ENCODE results near the gene LPCAT2. TPM values are rescaled to one million over a fixed set of nuclear protein-coding genes. Genes with fewer than 3 reads are reported as not detected.

Gene LPCAT2
- polyA plus RNA-seq, 1 experiment: 20.6 TPM

GRCh38 chr16:55513616-55514015 lies 4.7 kb downstream of the LPCAT2 start:
- ChIA-PET CTCF (interaction anchor here (0.6 to 4.3 kb wide), 5 partner anchors 12 to 48 kb away, joined by 3 to 37 read pairs (median 3); no protein-coding TSS in a partner anchor), POLR2A (interaction anchor here (1.5 kb wide), 1 partner anchor 11 kb away, joined by 5 read pairs; no protein-coding TSS in a partner anchor)
- no peak overlapping the region for H3K27ac ChIP-seq (ENCODE audit: low read depth, low read length)

DNA sequence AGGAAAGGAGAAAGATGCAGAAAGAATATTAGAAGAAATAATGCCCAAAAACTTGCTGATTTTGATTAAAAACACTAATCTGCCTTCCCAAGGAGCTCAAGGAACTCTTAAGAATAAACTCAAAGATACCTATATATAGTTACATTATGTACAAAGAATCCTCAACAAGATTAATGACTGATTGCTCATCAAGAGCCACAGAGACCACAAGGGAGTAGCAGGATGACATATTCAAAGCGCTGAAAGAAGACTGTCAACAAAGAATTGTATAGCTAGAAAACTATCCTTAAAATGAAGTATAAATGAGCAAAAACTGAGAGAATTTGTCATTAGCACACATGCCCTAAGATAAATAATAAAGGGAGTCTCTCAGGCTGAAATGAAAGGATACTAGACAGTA lies 6.2 kb downstream of the LPCAT2 start:
- CTCF ChIA-PET: interaction anchor here (0.9 to 4.3 kb wide), 3 partner anchors 12 to 50 kb away, joined by 3 to 37 read pairs (median 3); no protein-coding TSS in a partner anchor

More at GRCh38 chr16:55513616-55514015, 4.7 kb downstream of the LPCAT2 start:
- TF ChIP-seq CTCF (IDR thresholded peaks at IDR 0.05; ENCODE audit: low read depth, low read length): peak; percentile 11; the same call in 1 of the 2 replicates
- Histone ChIP-seq H3K27me3 (ENCODE audit: control insufficient read depth, insufficient read depth, low read length) (no peaks in the 10 kb centered on the region), H3K4me3 (ENCODE audit: low read depth, low read length) (no peak overlapping the region), H3K9me3 (ENCODE audit: control insufficient read depth, insufficient read depth, low read length) (no peaks in the 10 kb centered on the region; the same call in none of the 2 replicates)
- no peak for DNase-seq (ENCODE audit: low read depth, low spot score)

DNA sequence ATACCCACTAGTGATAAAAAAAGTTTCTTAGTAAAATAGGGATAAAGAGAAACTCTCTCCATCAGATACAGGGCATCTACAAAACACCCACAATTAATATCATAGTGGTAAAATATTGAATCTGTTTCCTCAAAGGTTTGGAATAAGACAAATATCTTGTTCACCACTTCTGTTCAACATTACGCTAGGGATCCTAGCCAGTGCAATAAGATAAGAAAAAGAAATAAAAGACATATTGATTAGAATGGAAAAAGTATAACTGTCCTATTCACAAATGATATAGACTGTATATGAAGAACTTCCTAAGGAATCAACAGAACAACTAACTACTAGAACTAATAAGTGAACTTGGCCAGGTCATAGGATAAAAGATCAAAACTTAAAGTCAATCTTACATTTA lies 12.9 kb downstream of the LPCAT2 start:
- no peaks in the 10 kb centered on the region for H3K9me3 ChIP-seq (ENCODE audit: control insufficient read depth, insufficient read depth, low read length)
- DNase-seq (ENCODE audit: low read depth, low spot score): no peak
- no peaks in the 10 kb centered on the region for H3K27me3 ChIP-seq (ENCODE audit: control insufficient read depth, insufficient read depth, low read length)
- POLR2A ChIA-PET: no interaction called here
- CTCF ChIA-PET: no interaction called here
- H3K4me3 ChIP-seq (ENCODE audit: low read depth, low read length): no peak overlapping the region
- no peak overlapping the region for H3K27ac ChIP-seq (ENCODE audit: low read depth, low read length)
- no peak for TF ChIP-seq CTCF (IDR thresholded peaks at IDR 0.05; ENCODE audit: low read depth, low read length)

More for the DNA sequence above, 6.2 kb downstream of the LPCAT2 start:
- H3K27ac ChIP-seq (ENCODE audit: low read depth, low read length): no peak overlapping the region
- TF ChIP-seq CTCF (IDR thresholded peaks at IDR 0.05; ENCODE audit: low read depth, low read length): no peak
- no peak overlapping the region for H3K4me3 ChIP-seq (ENCODE audit: low read depth, low read length)
- H3K27me3 ChIP-seq (ENCODE audit: control insufficient read depth, insufficient read depth, low read length): no peaks in the 10 kb centered on the region
- POLR2A ChIA-PET: interaction anchor here (0.6 to 1.5 kb wide), 3 partner anchors 13 to 43 kb away, joined by 3 to 7 read pairs (median 5); no protein-coding TSS in a partner anchor
- no peak for DNase-seq (ENCODE audit: low read depth, low spot score)
- H3K9me3 ChIP-seq (ENCODE audit: control insufficient read depth, insufficient read depth, low read length): no peaks in the 10 kb centered on the region; the same call in 1 of the 2 replicates

GRCh38 chr16:55526441-55526840 lies 17.6 kb downstream of the LPCAT2 start:
- no peak overlapping the region for H3K4me3 ChIP-seq (ENCODE audit: low read depth, low read length)
- TF ChIP-seq CTCF (IDR thresholded peaks at IDR 0.05; ENCODE audit: low read depth, low read length): no peak
- no peaks in the 10 kb centered on the region for H3K27me3 ChIP-seq (ENCODE audit: control insufficient read depth, insufficient read depth, low read length)
- no peaks in the 10 kb centered on the region for H3K9me3 ChIP-seq (ENCODE audit: control insufficient read depth, insufficient read depth, low read length)
- ChIA-PET POLR2A (no interaction called here), CTCF (no interaction called here)
- no peak for DNase-seq (ENCODE audit: low read depth, low spot score)
- no peak overlapping the region for H3K27ac ChIP-seq (ENCODE audit: low read depth, low read length)

DNA sequence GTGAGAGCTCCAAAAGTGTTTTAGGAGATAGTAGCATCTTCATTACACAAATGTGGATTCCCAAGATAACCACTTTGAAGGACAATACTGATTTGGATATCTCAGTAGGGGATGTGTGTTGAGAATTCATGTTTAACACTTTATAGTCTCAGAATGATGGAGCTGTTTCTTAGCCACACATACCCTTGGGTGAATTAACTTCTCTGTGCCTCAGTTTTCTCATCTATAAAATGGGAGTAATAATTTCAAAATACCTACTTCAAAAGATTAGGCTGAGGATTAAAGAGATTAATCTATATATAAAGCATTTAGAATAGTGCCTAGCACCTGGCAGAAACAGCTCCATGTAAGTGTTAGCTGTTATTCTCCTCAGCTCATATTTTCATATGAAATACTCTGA lies 19.0 kb downstream of the LPCAT2 start:
- H3K27ac ChIP-seq (ENCODE audit: low read depth, low read length): no peak overlapping the region
- H3K9me3 ChIP-seq (ENCODE audit: control insufficient read depth, insufficient read depth, low read length): no peaks in the 10 kb centered on the region
- ChIA-PET POLR2A (interaction anchor here (1.1 kb wide), 1 partner anchor 13 kb away, joined by 3 read pairs; no protein-coding TSS in a partner anchor), CTCF (interaction anchor here (1.0 to 6.5 kb wide), 5 partner anchors 23 to 84 kb away, joined by 3 to 57 read pairs (median 3); no protein-coding TSS in a partner anchor)
- no peaks in the 10 kb centered on the region for H3K27me3 ChIP-seq (ENCODE audit: control insufficient read depth, insufficient read depth, low read length)
- DNase-seq (ENCODE audit: low read depth, low spot score): no peak
- no peak for TF ChIP-seq CTCF (IDR thresholded peaks at IDR 0.05; ENCODE audit: low read depth, low read length)
- H3K4me3 ChIP-seq (ENCODE audit: low read depth, low read length): no peak overlapping the region

Measured in AG04450 (cell line).